GM19239 (cell line): ENCODE data around the gene GFPT2.
A peak's percentile ranks its signal among the peaks of the same experiment; 100 is the strongest.

ENCODE experiments used
- DNase-seq: peaks from one replicate; pipeline ENCODE4 v3.0.0; 2011; ENCODE audit warnings: low spot score; ENCODE audit not compliant: insufficient read length
- FAIRE-seq: peaks from 2 replicates; lab custom pipeline; 2011; peaks lifted over from hg19 to GRCh38; lab: Jason Lieb, UNC

GFPT2 gene

GRCh38 chr5:180335614-180336233, 17.4 kb downstream of the GFPT2 start:
- no peak for DNase-seq
- no peak for FAIRE-seq

- FAIRE-seq (no peak), DNase-seq (no peak)
These were observed 18.2 kb downstream of the GFPT2 start for GRCh38 chr5:180334751-180335613.

GRCh38 chr5:180334176-180334575, 19.0 kb downstream of the GFPT2 start:
- FAIRE-seq (no peak), DNase-seq (no peak)

GRCh38 chr5:180333661-180334060, 19.5 kb downstream of the GFPT2 start:
- FAIRE-seq (no peak), DNase-seq (no peak)

- FAIRE-seq, result no peak
- no peak for DNase-seq
These were observed 20.3 kb downstream of the GFPT2 start for GRCh38 chr5:180332861-180333260.

- FAIRE-seq, result no peak
- no peak for DNase-seq
These were observed 21.1 kb downstream of the GFPT2 start for GRCh38 chr5:180332051-180332517.

- no peak for DNase-seq
- FAIRE-seq, result no peak
These were observed 21.5 kb downstream of the GFPT2 start for GRCh38 chr5:180331647-180331950.

- FAIRE-seq (no peak), DNase-seq (no peak)
These were observed 22.1 kb downstream of the GFPT2 start for GRCh38 chr5:180330810-180331646.

GRCh38 chr5:180330270-180330648, 22.9 kb downstream of the GFPT2 start:
- DNase-seq (no peak), FAIRE-seq (no peak)

GRCh38 chr5:180329606-180330269, 23.4 kb downstream of the GFPT2 start:
- FAIRE-seq (no peak), DNase-seq (no peak)

GRCh38 chr5:180329138-180329435, 24.0 kb downstream of the GFPT2 start:
- FAIRE-seq (no peak), DNase-seq (no peak)

- FAIRE-seq, result peak; percentile 80
- DNase-seq, result peak; percentile 85
These were observed 24.6 kb downstream of the GFPT2 start for GRCh38 chr5:180328296-180329137.

- FAIRE-seq, result no peak
- DNase-seq, result no peak
These were observed 26.1 kb downstream of the GFPT2 start for GRCh38 chr5:180326989-180327565.

GRCh38 chr5:180324601-180324950, 28.6 kb downstream of the GFPT2 start:
- FAIRE-seq (no peak), DNase-seq (no peak)

- DNase-seq (no peak), FAIRE-seq (no peak)
These were observed 29.1 kb downstream of the GFPT2 start for GRCh38 chr5:180323941-180324600.

GRCh38 chr5:180323160-180323559, 30.0 kb downstream of the GFPT2 start:
- FAIRE-seq (no peak), DNase-seq (no peak)

- no peak for FAIRE-seq
- DNase-seq, result no peak
These were observed 34.6 kb downstream of the GFPT2 start for GRCh38 chr5:180318456-180319089.

- no peak for DNase-seq
- no peak for FAIRE-seq
These were observed 36.5 kb downstream of the GFPT2 start for GRCh38 chr5:180316586-180316985.
